ENCODE measurements around the gene FIGNL1.

- TF ChIP-seq REST (IDR thresholded peaks at IDR 0.05; ENCODE audit: insufficient read depth in 1 of 2, low read depth in 2 of 2, low read length in 2 of 2) (no peak), TAF1 (IDR thresholded peaks at IDR 0.05; ENCODE audit: borderline replicate concordance, insufficient read depth, low read length) (no peak), POLR2AphosphoS5 (IDR thresholded peaks at IDR 0.05; ENCODE audit: low read depth, low read length) (no peak)
Measured at GRCh38 chr7:50415844-50416364, 34.2 kb downstream of the FIGNL1 start.
